ENCODE data around the gene MACF1.
"Not testable (repeated sequence)": the region's sequence is repeated elsewhere in the genome, so short reads cannot be mapped to it uniquely, and the experiment has no call there.

The MACF1 gene

DNA sequence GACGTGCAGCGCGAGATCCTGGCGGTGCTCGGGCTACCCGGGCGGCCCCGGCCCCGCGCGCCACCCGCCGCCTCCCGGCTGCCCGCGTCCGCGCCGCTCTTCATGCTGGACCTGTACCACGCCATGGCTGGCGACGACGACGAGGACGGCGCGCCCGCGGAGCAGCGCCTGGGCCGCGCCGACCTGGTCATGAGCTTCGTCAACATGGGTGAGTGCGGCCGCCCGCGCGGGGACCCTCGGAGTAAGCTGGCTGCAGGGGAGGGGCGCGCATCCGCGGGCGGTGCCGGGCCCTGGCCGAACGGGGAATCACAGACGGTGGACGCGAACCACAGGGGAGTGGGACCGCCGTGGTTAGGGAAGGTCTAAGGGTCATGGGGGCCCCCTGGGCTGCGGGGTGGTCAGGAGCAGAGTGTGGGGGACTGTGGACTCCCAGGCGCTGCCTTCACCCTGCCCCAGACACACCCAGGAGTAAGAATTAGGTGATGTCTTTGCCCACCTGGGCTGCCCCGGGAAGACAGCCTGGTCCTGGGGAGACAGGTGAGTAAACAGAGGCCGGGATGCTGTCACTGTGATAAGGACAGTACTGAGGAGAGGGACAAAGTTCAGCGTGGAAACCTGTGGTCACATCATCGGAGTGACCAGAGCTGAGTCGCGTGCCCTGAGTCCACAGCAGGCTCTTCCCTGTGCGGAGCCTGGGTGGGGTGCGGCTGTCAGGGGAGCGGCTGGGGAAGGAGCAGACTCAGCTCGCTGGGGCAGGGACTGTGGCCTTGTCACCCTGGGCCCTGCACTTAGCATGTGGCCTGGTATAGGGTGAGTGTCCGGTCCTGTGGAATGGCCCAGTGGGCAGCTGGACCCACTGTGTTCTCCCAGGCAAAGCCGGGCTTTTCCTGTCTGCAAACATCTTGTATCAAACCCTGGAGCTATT, 287.9 kb downstream of the MACF1 start:
- H3K27ac ChIP-seq (ENCODE audit: insufficient read depth, low read depth, low read length, poor library complexity, severe bottlenecking); H3K4me3 ChIP-seq (ENCODE audit: insufficient read depth, low read depth, low read length); H3K36me3 ChIP-seq (ENCODE audit: control insufficient read depth, insufficient read depth, low read length); H3K4me1 ChIP-seq (ENCODE audit: control insufficient read depth, insufficient read depth, low read length); H3K9me3 ChIP-seq (ENCODE audit: control insufficient read depth, low read length): not testable (repeated sequence)
- 25 to 27% methylated on average over 67 of the region's 67 CpGs for WGBS, 2 experiments
- H3K27me3 ChIP-seq (ENCODE audit: control insufficient read depth, insufficient read depth, low read length, poor library complexity, severe bottlenecking): peaks cover 59% of the 10 kb centered on the region

DNA sequence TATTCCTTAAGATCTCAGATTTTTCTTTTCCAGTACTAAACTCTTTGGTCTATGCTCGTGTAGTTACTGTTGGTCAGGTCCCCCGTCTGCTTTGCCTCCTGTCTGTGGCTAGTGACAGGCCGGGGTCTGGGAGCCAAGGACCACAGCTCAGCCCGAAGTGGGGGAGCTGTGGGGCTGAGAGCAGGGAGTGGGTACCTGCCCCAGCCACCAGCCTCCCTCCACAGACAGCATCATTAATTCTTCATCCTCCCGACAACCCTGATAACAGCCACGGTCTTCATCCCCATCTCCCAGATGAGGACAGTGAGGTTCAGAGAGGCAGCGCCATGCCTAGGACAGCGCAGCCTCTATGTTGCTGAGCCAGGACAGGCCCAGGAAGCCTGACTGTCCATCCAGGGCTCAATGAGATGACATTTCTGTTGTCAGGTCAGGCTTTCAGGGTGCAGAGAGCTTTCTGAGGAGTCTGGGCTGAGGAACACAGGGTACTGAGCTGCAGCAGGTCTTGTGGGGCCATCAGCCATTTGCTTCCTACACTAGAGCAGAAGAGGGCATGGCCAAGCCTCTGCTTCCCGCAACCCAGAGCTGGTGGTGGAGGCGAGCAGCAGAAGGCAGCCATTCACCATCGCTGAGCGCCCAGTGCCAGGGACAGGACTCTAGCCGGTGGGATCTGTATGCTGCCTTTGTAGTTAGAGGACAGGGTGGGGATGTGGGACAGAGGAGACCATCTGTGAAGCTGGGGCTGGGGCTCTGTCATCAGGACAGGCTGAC, 288.7 kb downstream of the MACF1 start:
- H3K27ac ChIP-seq (ENCODE audit: insufficient read depth, low read depth, low read length, poor library complexity, severe bottlenecking); H3K9me3 ChIP-seq (ENCODE audit: control insufficient read depth, low read length); H3K36me3 ChIP-seq (ENCODE audit: control insufficient read depth, insufficient read depth, low read length); H3K4me1 ChIP-seq (ENCODE audit: control insufficient read depth, insufficient read depth, low read length); H3K4me3 ChIP-seq (ENCODE audit: insufficient read depth, low read depth, low read length): not testable (repeated sequence)
- H3K27me3 ChIP-seq (ENCODE audit: control insufficient read depth, insufficient read depth, low read length, poor library complexity, severe bottlenecking): peaks cover 59% of the 10 kb centered on the region
- 90 to 94% methylated on average over 13 of the region's 13 CpGs for WGBS, 2 experiments

DNA sequence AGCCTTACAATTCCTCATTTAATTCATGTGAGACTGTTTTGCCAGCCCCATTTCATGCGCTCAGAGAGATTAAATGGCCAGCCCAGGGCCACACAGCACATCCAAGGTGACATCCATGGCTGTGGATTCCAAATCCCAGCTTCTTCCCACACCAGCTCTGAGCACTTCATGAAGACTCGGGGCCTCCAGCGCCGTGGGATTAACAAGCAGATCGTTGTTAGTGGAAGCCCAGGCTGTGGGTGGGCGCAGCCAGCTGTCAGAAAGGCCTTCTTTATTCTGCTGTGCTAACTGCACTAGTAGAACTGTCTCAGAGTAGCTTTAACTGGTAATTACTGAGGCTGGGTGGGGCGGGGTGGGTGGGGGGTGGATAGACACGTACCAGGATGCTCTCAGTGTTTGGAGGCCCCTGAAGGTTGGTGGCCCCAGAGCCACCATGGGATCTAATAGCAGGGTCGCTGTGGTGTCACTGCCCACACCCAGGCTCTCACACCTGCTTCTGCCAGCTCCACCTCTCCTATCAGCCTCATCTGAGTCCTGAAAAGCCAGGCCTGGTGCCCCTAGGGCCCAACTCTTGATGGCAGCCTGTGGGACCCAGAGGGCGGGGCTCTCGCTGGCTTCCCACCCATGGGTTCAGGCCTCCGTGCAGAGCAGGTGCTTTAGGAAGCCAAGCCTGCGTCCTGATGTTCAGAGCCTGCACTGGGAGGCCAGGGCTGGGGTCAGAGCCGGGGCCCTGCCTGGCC, 290.3 kb downstream of the MACF1 start:
- Histone ChIP-seq H3K9me3 (ENCODE audit: control insufficient read depth, low read length) (no peaks in the 10 kb centered on the region), H3K27ac (ENCODE audit: insufficient read depth, low read depth, low read length, poor library complexity, severe bottlenecking) (no peak overlapping the region), H3K27me3 (ENCODE audit: control insufficient read depth, insufficient read depth, low read length, poor library complexity, severe bottlenecking) (peaks cover 49% of the 10 kb centered on the region), H3K4me1 (ENCODE audit: control insufficient read depth, insufficient read depth, low read length) (no peaks in the 10 kb centered on the region), H3K4me3 (ENCODE audit: insufficient read depth, low read depth, low read length) (no peak overlapping the region), H3K36me3 (ENCODE audit: control insufficient read depth, insufficient read depth, low read length) (no peaks in the 10 kb centered on the region)
- WGBS, 2 experiments: 90% methylated on average over 11 to 12 of the region's 14 CpGs

DNA sequence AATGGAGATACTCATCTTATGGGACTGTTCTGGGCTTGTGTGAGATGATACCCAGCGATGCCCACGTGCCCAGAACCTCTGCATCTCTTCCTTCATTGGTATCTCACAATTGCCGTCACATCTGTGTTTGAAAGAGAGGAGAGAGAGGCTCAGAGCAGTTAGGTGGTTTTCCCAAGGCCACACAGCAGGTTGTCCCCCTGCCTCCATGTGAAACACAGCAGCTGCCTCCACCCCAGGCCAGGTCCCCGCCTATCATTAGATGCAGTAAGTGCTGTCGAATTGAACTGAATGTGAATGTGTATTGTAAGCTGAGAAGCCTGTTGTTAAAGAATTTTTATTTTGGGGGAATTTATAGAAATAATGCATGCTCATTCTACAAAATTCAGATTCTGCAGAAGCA, 292.0 kb downstream of the MACF1 start:
- not testable (repeated sequence) for H3K36me3 ChIP-seq (ENCODE audit: control insufficient read depth, insufficient read depth, low read length); H3K9me3 ChIP-seq (ENCODE audit: control insufficient read depth, low read length); H3K4me3 ChIP-seq (ENCODE audit: insufficient read depth, low read depth, low read length); H3K4me1 ChIP-seq (ENCODE audit: control insufficient read depth, insufficient read depth, low read length); H3K27ac ChIP-seq (ENCODE audit: insufficient read depth, low read depth, low read length, poor library complexity, severe bottlenecking)
- H3K27me3 ChIP-seq (ENCODE audit: control insufficient read depth, insufficient read depth, low read length, poor library complexity, severe bottlenecking): peaks cover 33% of the 10 kb centered on the region
- 88 to 92% methylated on average over 5 of the region's 5 CpGs for WGBS, 2 experiments

DNA sequence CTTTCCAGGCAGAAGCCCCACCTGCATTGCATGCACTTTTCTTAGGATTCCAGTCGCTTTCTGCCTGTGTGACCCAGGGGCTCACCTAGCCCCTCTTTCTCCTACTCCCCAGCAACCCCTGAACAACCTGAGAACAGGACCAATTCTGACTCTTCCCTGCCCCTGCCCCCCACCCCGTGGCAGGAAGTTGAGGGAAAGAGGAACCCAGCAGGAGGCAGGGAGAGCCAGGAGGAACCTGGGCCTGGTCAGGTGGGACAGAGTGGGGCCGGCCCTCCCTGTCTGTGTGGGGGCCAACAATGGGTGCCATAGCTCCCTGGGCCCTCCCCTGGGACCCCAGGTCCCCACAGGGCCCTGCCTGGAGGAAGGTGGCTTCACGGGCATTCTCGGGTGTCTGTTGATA, 293.1 kb downstream of the MACF1 start:
- H3K27ac ChIP-seq (ENCODE audit: insufficient read depth, low read depth, low read length, poor library complexity, severe bottlenecking): no peak overlapping the region
- H3K9me3 ChIP-seq (ENCODE audit: control insufficient read depth, low read length): no peaks in the 10 kb centered on the region
- no peaks in the 10 kb centered on the region for H3K4me1 ChIP-seq (ENCODE audit: control insufficient read depth, insufficient read depth, low read length)
- WGBS, 2 experiments: 61% methylated on average over 3 of the region's 5 CpGs
- peaks cover 22% of the 10 kb centered on the region for H3K27me3 ChIP-seq (ENCODE audit: control insufficient read depth, insufficient read depth, low read length, poor library complexity, severe bottlenecking)
- no peak overlapping the region for H3K4me3 ChIP-seq (ENCODE audit: insufficient read depth, low read depth, low read length)
- no peaks in the 10 kb centered on the region for H3K36me3 ChIP-seq (ENCODE audit: control insufficient read depth, insufficient read depth, low read length)

DNA sequence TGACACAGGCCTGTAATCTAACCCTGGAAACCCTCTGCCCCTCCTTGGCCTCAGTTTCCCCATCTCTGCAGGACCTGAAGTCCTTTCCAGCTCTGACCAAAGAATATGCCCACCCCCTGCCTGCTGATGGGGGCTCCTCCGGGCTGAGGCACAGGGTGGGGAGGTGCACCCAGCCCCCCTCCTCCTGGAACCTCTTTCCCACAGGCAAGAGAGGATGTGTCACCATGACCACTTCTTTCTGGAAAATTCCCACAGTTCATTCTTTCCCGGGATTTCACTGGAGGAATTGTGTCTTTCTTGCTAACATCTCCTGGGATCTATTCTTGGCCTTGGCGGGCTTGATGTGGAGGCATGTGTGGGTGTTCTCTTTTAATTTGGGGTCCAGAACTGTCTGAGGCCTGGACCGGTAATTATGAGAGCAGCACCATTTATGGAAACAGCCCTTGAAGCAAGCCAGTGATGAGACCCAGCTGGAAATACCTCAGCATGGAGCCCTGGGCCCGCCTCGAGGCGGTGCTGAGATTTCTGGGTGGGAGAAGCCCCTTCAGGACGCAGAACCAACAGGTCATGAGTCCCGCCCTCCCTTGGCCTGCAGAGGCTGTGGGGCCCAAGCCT, 293.7 kb downstream of the MACF1 start:
- H3K9me3 ChIP-seq (ENCODE audit: control insufficient read depth, low read length); H3K4me1 ChIP-seq (ENCODE audit: control insufficient read depth, insufficient read depth, low read length); H3K4me3 ChIP-seq (ENCODE audit: insufficient read depth, low read depth, low read length); H3K36me3 ChIP-seq (ENCODE audit: control insufficient read depth, insufficient read depth, low read length); H3K27ac ChIP-seq (ENCODE audit: insufficient read depth, low read depth, low read length, poor library complexity, severe bottlenecking): not testable (repeated sequence)
- WGBS, 2 experiments: 89 to 96% methylated on average over 7 of the region's 9 CpGs
- H3K27me3 ChIP-seq (ENCODE audit: control insufficient read depth, insufficient read depth, low read length, poor library complexity, severe bottlenecking): peaks cover 16% of the 10 kb centered on the region

DNA sequence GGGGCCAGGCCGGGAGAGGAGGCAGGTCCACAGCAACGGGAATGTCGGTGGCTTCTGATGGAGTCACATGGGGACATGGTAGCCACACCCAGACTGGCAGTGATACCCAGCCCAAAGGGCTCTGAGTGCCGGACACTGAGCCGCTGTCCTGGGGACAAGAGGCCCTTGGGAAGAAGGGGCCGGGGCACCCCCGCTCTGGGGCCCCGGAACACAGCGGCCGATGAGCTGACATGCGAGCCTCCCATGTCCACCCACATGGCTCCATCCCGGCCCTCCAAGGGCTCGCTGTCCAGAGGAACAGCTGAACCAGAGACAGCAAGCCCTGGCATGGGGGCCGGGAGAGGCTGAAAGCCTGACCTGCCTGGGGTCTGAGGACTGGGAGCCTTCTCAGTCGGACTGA, 294.3 kb downstream of the MACF1 start:
- 91 to 96% methylated on average over 9 to 10 of the region's 15 CpGs for WGBS, 2 experiments
- not testable (repeated sequence) for H3K9me3 ChIP-seq (ENCODE audit: control insufficient read depth, low read length); H3K4me3 ChIP-seq (ENCODE audit: insufficient read depth, low read depth, low read length); H3K27ac ChIP-seq (ENCODE audit: insufficient read depth, low read depth, low read length, poor library complexity, severe bottlenecking); H3K36me3 ChIP-seq (ENCODE audit: control insufficient read depth, insufficient read depth, low read length); H3K27me3 ChIP-seq (ENCODE audit: control insufficient read depth, insufficient read depth, low read length, poor library complexity, severe bottlenecking); H3K4me1 ChIP-seq (ENCODE audit: control insufficient read depth, insufficient read depth, low read length)

DNA sequence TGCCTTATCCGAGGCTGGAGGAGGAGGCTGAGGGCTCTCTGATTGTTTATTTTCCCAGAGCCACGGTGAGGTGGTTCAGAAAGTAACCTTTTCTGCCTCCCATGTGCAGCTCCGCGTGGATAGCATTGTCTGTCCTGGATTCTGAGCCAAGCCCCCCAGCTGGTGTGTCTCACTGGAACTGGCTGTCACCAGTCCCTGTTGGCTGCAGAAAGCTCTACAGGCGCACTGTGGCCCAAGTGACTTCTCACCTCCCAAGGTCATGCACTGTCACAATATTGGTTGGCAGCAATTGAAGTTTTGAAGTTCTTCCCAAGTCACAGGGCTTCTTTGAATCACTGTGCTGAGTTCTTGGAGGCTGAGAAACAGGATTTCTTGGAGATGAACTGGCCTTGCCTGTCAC, 295.2 kb downstream of the MACF1 start:
- H3K4me3 ChIP-seq (ENCODE audit: insufficient read depth, low read depth, low read length): no peak overlapping the region
- H3K9me3 ChIP-seq (ENCODE audit: control insufficient read depth, low read length): no peaks in the 10 kb centered on the region
- no peak overlapping the region for H3K27ac ChIP-seq (ENCODE audit: insufficient read depth, low read depth, low read length, poor library complexity, severe bottlenecking)
- WGBS, 2 experiments: 85 to 92% methylated on average over 5 of the region's 5 CpGs
- no peaks in the 10 kb centered on the region for H3K4me1 ChIP-seq (ENCODE audit: control insufficient read depth, insufficient read depth, low read length)
- H3K27me3 ChIP-seq (ENCODE audit: control insufficient read depth, insufficient read depth, low read length, poor library complexity, severe bottlenecking): peaks cover 1% of the 10 kb centered on the region
- H3K36me3 ChIP-seq (ENCODE audit: control insufficient read depth, insufficient read depth, low read length): no peaks in the 10 kb centered on the region

DNA sequence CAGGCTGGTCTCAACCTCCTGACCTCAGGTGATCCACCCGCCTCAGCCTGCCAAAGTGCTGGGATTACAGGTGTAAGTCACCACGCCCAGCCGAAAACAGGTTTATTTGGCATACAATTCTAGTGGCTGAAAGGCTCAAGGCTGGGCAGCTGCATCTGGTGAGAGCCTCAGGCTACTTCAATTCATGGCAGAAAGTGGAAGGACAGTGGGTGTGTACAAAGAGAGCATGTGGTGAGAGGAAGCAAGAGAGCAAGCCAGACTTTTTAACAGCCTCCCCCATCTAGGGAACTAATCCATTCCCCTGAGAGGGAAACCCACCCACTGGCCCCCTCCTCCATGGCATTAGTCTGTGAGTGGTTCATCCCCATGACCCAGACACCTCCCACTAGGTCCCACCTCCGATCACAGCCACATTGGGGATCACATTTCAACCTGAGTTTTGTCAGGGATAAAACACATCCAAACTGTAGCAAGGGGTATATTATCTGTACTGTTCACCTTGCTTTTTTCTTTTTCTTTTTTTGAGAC, 296.4 kb downstream of the MACF1 start:
- H3K9me3 ChIP-seq (ENCODE audit: control insufficient read depth, low read length): no peaks in the 10 kb centered on the region
- H3K27me3 ChIP-seq (ENCODE audit: control insufficient read depth, insufficient read depth, low read length, poor library complexity, severe bottlenecking): no peaks in the 10 kb centered on the region
- no peaks in the 10 kb centered on the region for H3K36me3 ChIP-seq (ENCODE audit: control insufficient read depth, insufficient read depth, low read length)
- 79 to 89% methylated on average over 4 of the region's 4 CpGs for WGBS, 2 experiments
- no peaks in the 10 kb centered on the region for H3K4me1 ChIP-seq (ENCODE audit: control insufficient read depth, insufficient read depth, low read length)
- no peak overlapping the region for H3K27ac ChIP-seq (ENCODE audit: insufficient read depth, low read depth, low read length, poor library complexity, severe bottlenecking)
- H3K4me3 ChIP-seq (ENCODE audit: insufficient read depth, low read depth, low read length): no peak overlapping the region
